Gastroesophageal sphincter (tissue), 2 donors: ENCODE measurements around the gene IGF2BP1.

ENCODE experiments used
- POLR2A ChIP-seq, 2 donors: fragments of 450-650 bp; IDR thresholded peaks; one replicate each; pipeline ENCODE4 v1.6.1; 2017; ENCODE audit warnings: antibody characterized with exemption in 2 of 2, mild to moderate bottlenecking in 2 of 2, moderate library complexity in 1 of 2
- POLR2AphosphoS5 ChIP-seq: sonication (generic); formaldehyde crosslinking; IDR thresholded peaks from one replicate; pipeline ENCODE4 v1.6.1; 2017; ENCODE audit warnings: antibody characterized with exemption

GRCh38 chr17:49046912-49047311 is 49.7 kb downstream of the IGF2BP1 start:
- TF ChIP-seq POLR2AphosphoS5 (no peak), POLR2A (IDR thresholded peaks at IDR 0.05) (no peak)
